OCI-LY1 (cell line): Measurements from ENCODE around the gene PPP4R3B.

ENCODE experiments used
- H2AFZ ChIP-seq: fragments of 200-600 bp; sonication (generic), shearing (Covaris generic); 2 replicates; pipeline ENCODE4 v1.6.0; 2014; ENCODE audit warnings: antibody characterized with exemption, mild to moderate bottlenecking, low read length
- H3F3A ChIP-seq: fragments of 200-600 bp; sonication (generic), shearing (Covaris generic); 2 replicates; pipeline ENCODE4 v1.6.0; 2014; ENCODE audit warnings: mild to moderate bottlenecking, antibody characterized with exemption, low read length, moderate library complexity; ENCODE audit not compliant: insufficient read depth
- H3K27ac ChIP-seq: fragments of 200-600 bp; sonication (generic); 2 replicates; pipeline ENCODE4 v1.5.1; 2014; ENCODE audit warnings: low read length, mixed run types, mild to moderate bottlenecking, low read depth; ENCODE audit not compliant: poor library complexity, severe bottlenecking
- H3K27me3 ChIP-seq: fragments of 200-600 bp; sonication (generic); 2 replicates; pipeline ENCODE4 v1.6.0; 2014; ENCODE audit warnings: antibody characterized with exemption, mild to moderate bottlenecking, low read length, moderate library complexity; ENCODE audit not compliant: insufficient read depth
- H3K36me3 ChIP-seq: fragments of 200-600 bp; sonication (generic); 2 replicates; pipeline ENCODE4 v1.6.1; 2014; ENCODE audit warnings: mild to moderate bottlenecking, antibody characterized with exemption, low read length, moderate library complexity, mixed read lengths; ENCODE audit not compliant: insufficient read depth
- H3K4me1 ChIP-seq: fragments of 200-600 bp; sonication (generic); 2 replicates; pipeline ENCODE4 v1.5.1; 2014; ENCODE audit warnings: mild to moderate bottlenecking, low read length, moderate library complexity; ENCODE audit not compliant: insufficient read depth, severe bottlenecking
- H3K4me2 ChIP-seq: fragments of 200-600 bp; sonication (generic), shearing (Covaris generic); 2 replicates; pipeline ENCODE4 v1.6.1; 2014; ENCODE audit warnings: low read length
- H3K4me3 ChIP-seq: fragments of 200-600 bp; sonication (generic); 2 replicates; pipeline ENCODE4 v1.5.1; 2014; ENCODE audit warnings: low read length, low read depth, mild to moderate bottlenecking, mixed read lengths; ENCODE audit not compliant: poor library complexity, severe bottlenecking
- H3K79me2 ChIP-seq: fragments of 200-600 bp; shearing (Covaris generic); 2 replicates; pipeline ENCODE4 v1.6.1; 2016; ENCODE audit warnings: mixed run types, low read length, mixed read lengths; ENCODE audit not compliant: insufficient read depth
- H3K9ac ChIP-seq: fragments of 200-600 bp; sonication (generic), shearing (Covaris generic); 2 replicates; pipeline ENCODE4 v1.6.1; 2014; ENCODE audit warnings: mild to moderate bottlenecking, low read length, mixed read lengths
- H3K9me2 ChIP-seq: fragments of 200-600 bp; sonication (generic), shearing (Covaris generic); 2 replicates; pipeline ENCODE4 v1.6.1; 2014; ENCODE audit warnings: low read depth, mild to moderate bottlenecking, low read length, mixed read lengths
- H3K9me3 ChIP-seq: fragments of 200-600 bp; shearing (Covaris generic); 2 replicates; pipeline ENCODE4 v1.6.1; 2014; ENCODE audit warnings: low read length, mixed read lengths
- H4K20me1 ChIP-seq: fragments of 200-600 bp; sonication (generic), shearing (Covaris generic); 2 replicates; pipeline ENCODE4 v1.6.0; 2016; ENCODE audit warnings: mild to moderate bottlenecking, low read length; ENCODE audit not compliant: insufficient read depth
- CTCF ChIP-seq: fragments of 200-600 bp; sonication (generic), shearing (Covaris generic); IDR thresholded peaks from 2 replicates; pipeline ENCODE4 v1.5.1; 2017; ENCODE audit warnings: mild to moderate bottlenecking, antibody characterized with exemption, low read length, moderate library complexity, mixed read lengths
- EZH2 ChIP-seq: fragments of 200-600 bp; sonication (generic), shearing (Covaris generic); IDR thresholded peaks from 2 replicates; pipeline ENCODE4 v1.8.0; 2017; ENCODE audit warnings: borderline replicate concordance, mixed run types, mild to moderate bottlenecking, antibody characterized with exemption, low read length, moderate library complexity, mixed read lengths

PPP4R3B gene

GRCh38 chr2:55502590-55503141, 114.8 kb downstream of the PPP4R3B start:
- H4K20me1 ChIP-seq, result no peaks in the 10 kb centered on the region
- no peaks in the 10 kb centered on the region for H3K9me2 ChIP-seq
- no peak overlapping the region for H3K4me2 ChIP-seq
- no peaks in the 10 kb centered on the region for H3K27me3 ChIP-seq
- no peak overlapping the region for H3K9ac ChIP-seq
- H3K4me1 ChIP-seq, result no peaks in the 10 kb centered on the region
- H3F3A ChIP-seq, result no peaks in the 10 kb centered on the region
- no peak overlapping the region for H3K27ac ChIP-seq
- H3K4me3 ChIP-seq, result no peak overlapping the region
- no peaks in the 10 kb centered on the region for H3K79me2 ChIP-seq
- no peaks in the 10 kb centered on the region for H3K9me3 ChIP-seq
- H3K36me3 ChIP-seq, result no peaks in the 10 kb centered on the region
- no peak overlapping the region for H2AFZ ChIP-seq
- TF ChIP-seq CTCF (no peak), EZH2 (no peak)

- Histone ChIP-seq H3K27me3 (no peaks in the 10 kb centered on the region), H2AFZ (no peak overlapping the region), H3K36me3 (no peaks in the 10 kb centered on the region), H3K9me2 (no peaks in the 10 kb centered on the region), H3K4me3 (no peak overlapping the region), H4K20me1 (no peaks in the 10 kb centered on the region), H3K9ac (no peak overlapping the region), H3K4me2 (no peak overlapping the region), H3F3A (no peaks in the 10 kb centered on the region), H3K4me1 (no peaks in the 10 kb centered on the region), H3K27ac (no peak overlapping the region), H3K79me2 (no peaks in the 10 kb centered on the region), H3K9me3 (no peaks in the 10 kb centered on the region)
- TF ChIP-seq CTCF (no peak), EZH2 (no peak)
These were observed 117.4 kb downstream of the PPP4R3B start for GRCh38 chr2:55500025-55500424.

- Histone ChIP-seq H3F3A (no peaks in the 10 kb centered on the region), H3K27me3 (no peaks in the 10 kb centered on the region), H3K9me3 (no peaks in the 10 kb centered on the region), H3K4me2 (no peak overlapping the region), H3K9ac (no peak overlapping the region), H3K4me1 (no peaks in the 10 kb centered on the region), H3K79me2 (no peaks in the 10 kb centered on the region), H3K4me3 (no peak overlapping the region), H2AFZ (no peak overlapping the region), H4K20me1 (no peaks in the 10 kb centered on the region), H3K27ac (no peak overlapping the region), H3K9me2 (no peaks in the 10 kb centered on the region), H3K36me3 (no peaks in the 10 kb centered on the region)
- TF ChIP-seq EZH2 (no peak), CTCF (no peak)
These were observed 118.8 kb downstream of the PPP4R3B start for GRCh38 chr2:55498582-55498981.
